ENCODE measurements around the gene EXOSC2. TPM values are rescaled to one million over a fixed set of nuclear protein-coding genes. Genes with fewer than 3 reads are reported as not detected.
A peak's percentile ranks its signal among the peaks of the same experiment; 100 is the strongest.

The EXOSC2 gene
- total RNA-seq, 1 donor, result 32.8 TPM

DNA sequence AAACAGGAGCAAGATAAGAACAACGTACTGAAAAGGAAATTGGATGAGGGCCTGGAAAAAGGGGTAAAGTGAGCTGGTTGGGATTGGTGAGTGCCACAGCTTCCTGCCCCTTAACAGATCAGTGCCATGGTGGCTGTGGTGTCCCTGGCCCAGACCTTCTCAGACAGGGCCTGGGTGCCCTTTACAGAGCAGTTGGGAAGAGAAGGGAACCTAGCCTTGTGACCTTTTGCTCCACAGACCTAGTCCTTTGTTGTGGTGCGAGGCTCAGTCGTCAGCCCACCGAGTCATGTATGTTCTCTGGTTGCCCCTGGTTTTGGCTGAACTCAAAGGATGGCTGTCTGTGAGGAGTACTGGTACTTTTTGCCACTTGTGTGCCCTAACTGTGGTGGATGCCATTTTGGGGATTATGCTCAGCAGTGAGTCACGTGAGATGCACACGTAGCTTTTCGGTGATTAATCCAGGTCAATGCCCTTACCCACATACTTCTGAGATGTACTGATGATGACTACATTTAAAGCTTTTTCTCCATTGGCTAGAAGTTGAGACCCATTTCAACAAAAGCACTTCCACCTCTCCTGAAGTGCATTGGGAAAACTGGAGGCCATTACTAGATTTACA is 48.4 kb downstream of the EXOSC2 start:
- TF ChIP-seq CTCF (IDR thresholded peaks at IDR 0.05; ENCODE audit: insufficient read depth, low read depth, low read length), result no peak
- no peak overlapping the region for H3K4me3 ChIP-seq (ENCODE audit: low read depth, low read length)
- peak; percentile 23 for DNase-seq (ENCODE audit: low read depth)

- no peak for TF ChIP-seq CTCF (IDR thresholded peaks at IDR 0.05; ENCODE audit: insufficient read depth, low read depth, low read length)
- H3K4me3 ChIP-seq (ENCODE audit: low read depth, low read length), result no peak overlapping the region
- DNase-seq (ENCODE audit: low read depth), result no peak
Measured at GRCh38 chr9:130743656-130744055, 50.1 kb downstream of the EXOSC2 start.

DNA sequence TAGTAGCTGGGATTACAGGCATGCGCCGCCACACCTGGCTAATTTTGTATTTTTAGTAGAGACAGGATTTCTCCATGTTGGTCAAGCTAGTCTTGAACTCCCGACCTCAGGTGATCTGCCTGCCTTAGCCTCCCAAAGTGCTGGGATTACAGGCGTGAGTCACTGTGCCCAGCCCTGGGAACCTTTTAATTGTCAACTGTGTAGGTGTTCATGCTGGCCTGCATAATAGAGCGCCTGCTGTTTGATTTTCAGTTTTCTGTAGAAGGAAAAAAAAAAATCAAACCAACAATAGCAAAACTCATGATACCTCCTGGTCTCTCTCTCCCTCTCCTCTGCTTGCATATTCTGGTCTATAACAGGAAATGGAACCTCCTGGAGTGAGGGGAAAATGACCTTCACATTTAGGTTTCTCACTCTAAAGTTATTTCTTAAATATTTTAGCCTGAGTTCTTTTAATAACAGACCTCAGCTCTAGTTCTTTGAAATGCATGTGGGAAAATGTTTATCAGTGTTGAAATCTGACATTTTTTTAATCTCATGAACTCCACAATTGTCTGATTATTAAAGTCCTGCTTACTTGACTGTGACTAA is 51.7 kb downstream of the EXOSC2 start:
- no peak overlapping the region for H3K4me3 ChIP-seq (ENCODE audit: low read depth, low read length)
- TF ChIP-seq CTCF (IDR thresholded peaks at IDR 0.05; ENCODE audit: insufficient read depth, low read depth, low read length), result no peak
- DNase-seq (ENCODE audit: low read depth), result no peak

DNA sequence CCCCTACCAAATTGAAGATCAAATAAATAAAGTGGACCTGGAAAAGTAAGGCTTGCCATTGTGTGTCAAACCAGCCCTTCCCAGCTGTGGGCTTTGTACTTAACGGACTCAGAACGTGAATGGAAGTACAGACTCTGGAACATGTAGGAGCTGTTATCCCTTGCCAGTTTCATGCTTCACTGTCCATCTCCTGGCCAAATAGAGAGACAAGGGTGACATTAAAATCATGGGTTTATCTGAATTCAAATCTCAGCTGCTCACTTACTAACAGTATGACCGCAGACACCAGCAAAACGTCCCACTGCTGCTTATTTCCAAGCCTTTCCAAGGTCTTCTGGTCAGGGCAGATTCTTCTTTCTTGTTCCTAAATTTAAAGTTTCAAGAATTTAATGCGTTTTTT is 52.2 kb downstream of the EXOSC2 start:
- no peak for DNase-seq (ENCODE audit: low read depth)
- no peak overlapping the region for H3K4me3 ChIP-seq (ENCODE audit: low read depth, low read length)
- no peak for TF ChIP-seq CTCF (IDR thresholded peaks at IDR 0.05; ENCODE audit: insufficient read depth, low read depth, low read length)

DNA sequence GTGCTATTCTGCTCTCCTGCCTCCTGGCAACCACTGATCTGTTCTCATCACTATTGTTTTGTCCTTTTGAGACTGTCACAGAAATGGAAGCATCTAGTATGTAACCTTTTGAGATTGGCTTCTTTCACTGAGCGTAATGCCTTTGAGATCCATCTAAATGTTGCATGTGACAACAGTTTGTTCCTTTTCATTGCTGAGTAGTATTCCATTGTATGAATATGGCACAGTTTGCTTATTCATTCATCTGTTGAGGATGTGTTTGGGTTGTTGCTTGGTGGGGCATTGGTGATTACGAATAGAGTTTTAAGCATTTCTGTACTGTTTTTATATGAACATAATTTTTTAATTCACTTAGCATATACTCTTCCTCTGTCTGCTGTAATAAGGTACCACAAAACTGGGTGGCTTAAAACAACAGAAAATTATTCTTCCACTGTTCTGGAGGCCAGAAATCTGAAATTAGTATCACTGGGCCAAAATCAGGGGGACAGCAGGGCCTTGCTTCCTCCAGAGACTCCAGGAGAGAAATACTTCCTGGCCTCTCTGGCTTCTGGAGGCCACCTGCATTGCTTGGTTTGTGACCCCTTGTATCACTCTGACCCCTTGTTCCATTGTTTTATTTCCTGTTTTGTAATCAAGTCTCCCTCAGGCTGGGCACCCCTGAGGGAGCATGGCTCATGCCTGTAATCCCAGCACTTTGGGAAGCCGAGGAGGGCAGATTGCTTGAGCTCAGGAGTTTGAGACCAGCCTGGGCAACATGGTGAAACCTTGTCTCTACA is 53.0 kb downstream of the EXOSC2 start:
- TF ChIP-seq CTCF (IDR thresholded peaks at IDR 0.05; ENCODE audit: insufficient read depth, low read depth, low read length), result no peak
- no peak overlapping the region for H3K4me3 ChIP-seq (ENCODE audit: low read depth, low read length)
- no peak for DNase-seq (ENCODE audit: low read depth)

- no peak for TF ChIP-seq CTCF (IDR thresholded peaks at IDR 0.05; ENCODE audit: insufficient read depth, low read depth, low read length)
- DNase-seq (ENCODE audit: low read depth), result no peak
- H3K4me3 ChIP-seq (ENCODE audit: low read depth, low read length), result no peak overlapping the region
Measured at GRCh38 chr9:130751631-130752355, 58.2 kb downstream of the EXOSC2 start.

Small RNA genes lying within 50 kb of the gene (small RNA-seq; reads per million reads assigned to genes)
- gene AL359092.1, result not detected

Other genes starting within 250 kb of the EXOSC2 start
- 88.3 and 230 TPM in 2 replicates for gene ASS1, start 248.8 kb upstream of the EXOSC2 start, total RNA-seq
- 37.0 and 39.3 TPM in 2 replicates for gene FUBP3, start 114.2 kb upstream of the EXOSC2 start, total RNA-seq
- gene PRDM12, start 29.2 kb upstream of the EXOSC2 start, total RNA-seq, result not detected in 2 replicates
- 57.4 and 61.2 TPM in 2 replicates for gene ABL1, start 141.5 kb downstream of the EXOSC2 start, total RNA-seq
- not detected in 2 replicates for gene QRFP, start 203.0 kb downstream of the EXOSC2 start, total RNA-seq
- 4.3 and 19.3 TPM in 2 replicates for gene FIBCD1, start 245.5 kb downstream of the EXOSC2 start, total RNA-seq